Neural progenitor cell (in vitro differentiated cells): Measurements from ENCODE around the gene SCIMP. TPM values are rescaled to one million over a fixed set of nuclear protein-coding genes. Genes with fewer than 3 reads are reported as not detected.

Source experiments
- DNase-seq: peaks from one replicate; pipeline ENCODE4 v3.0.0-alpha.2; 2016; ENCODE audit warnings: low spot score
- H2AFZ ChIP-seq: fragments of 200-600 bp; sonication (generic); replicated peaks from 2 replicates; pipeline ENCODE4 v1.6.1; 2016; ENCODE audit warnings: antibody characterized with exemption
- H3F3A ChIP-seq: fragments of 200-600 bp; sonication (generic); 2 replicates; pipeline ENCODE4 v1.6.1; 2016; ENCODE audit warnings: antibody characterized with exemption, low read depth
- H3K27ac ChIP-seq: fragments of 200-600 bp; sonication (generic); 2 replicates; pipeline ENCODE4 v1.5.1; 2016; ENCODE audit warnings: mild to moderate bottlenecking
- H3K27me3 ChIP-seq: fragments of 200-600 bp; sonication (generic); 2 replicates; pipeline ENCODE4 v1.6.1; 2016; ENCODE audit warnings: mild to moderate bottlenecking, moderate library complexity
- H3K36me3 ChIP-seq: fragments of 200-600 bp; sonication (generic); 2 replicates; pipeline ENCODE4 v1.5.1; 2016
- H3K4me1 ChIP-seq: fragments of 200-600 bp; sonication (generic); 2 replicates; pipeline ENCODE4 v1.6.1; 2016; ENCODE audit warnings: mixed run types
- H3K4me2 ChIP-seq: fragments of 200-600 bp; sonication (generic); 2 replicates; pipeline ENCODE4 v1.6.1; 2016
- H3K4me3 ChIP-seq: fragments of 200-600 bp; sonication (generic); 2 replicates; pipeline ENCODE4 v1.5.1; 2016
- H3K79me2 ChIP-seq: fragments of 200-600 bp; sonication (generic); 2 replicates; pipeline ENCODE4 v1.6.1; 2016; ENCODE audit warnings: low read depth
- H3K9ac ChIP-seq: fragments of 200-600 bp; sonication (generic); 2 replicates; pipeline ENCODE4 v1.6.1; 2016
- H3K9me3 ChIP-seq: fragments of 200-600 bp; sonication (generic); 2 replicates; pipeline ENCODE4 v1.5.1; 2016; ENCODE audit warnings: low read depth
- H4K20me1 ChIP-seq: fragments of 200-600 bp; sonication (generic); 2 replicates; pipeline ENCODE4 v1.6.1; 2016; ENCODE audit warnings: low read depth
- H3K27ac Mint-ChIP-seq: 3 replicates; pipeline ENCODE4 v1.8.0; 2021; ENCODE audit warnings: mixed read lengths
- H3K27me3 Mint-ChIP-seq: 2 replicates; pipeline ENCODE4 v1.8.0; 2022; ENCODE audit warnings: low read depth, mild to moderate bottlenecking, inconsistent platforms, moderate library complexity, mixed read lengths; ENCODE audit not compliant: insufficient read depth
- H3K36me3 Mint-ChIP-seq: 3 replicates; pipeline ENCODE4 v1.8.0; 2021; ENCODE audit warnings: mixed read lengths
- H3K4me1 Mint-ChIP-seq: 3 replicates; pipeline ENCODE4 v1.8.0; 2021; ENCODE audit warnings: mixed read lengths
- H3K4me3 Mint-ChIP-seq: 3 replicates; pipeline ENCODE4 v1.8.0; 2021; ENCODE audit warnings: mild to moderate bottlenecking, moderate library complexity, mixed read lengths
- H3K9me3 Mint-ChIP-seq: 3 replicates; pipeline ENCODE4 v1.8.0; 2020; ENCODE audit warnings: mixed read lengths
- EZH2 ChIP-seq: fragments of 200-600 bp; sonication (generic); IDR thresholded peaks from 2 replicates; pipeline ENCODE4 v1.6.1; 2017; ENCODE audit warnings: antibody characterized with exemption, mild to moderate bottlenecking, moderate library complexity
- EZH2phosphoT487 ChIP-seq: fragments of 200-600 bp; sonication (generic); IDR thresholded peaks from 2 replicates; pipeline ENCODE4 v1.6.1; 2017; ENCODE audit warnings: antibody characterized with exemption
- total RNA-seq: library from RNA; depleted of rRNA; stranded (reverse); fragments of >200 nt; gene quantifications from 2 replicates; pipeline ENCODE4 v1.2.3, GENCODE V29; 2015; ENCODE audit warnings: low replicate concordance
- TF ChIP-seq, protein P1 (sequence below): fragments of 200-600 bp; sonication (generic); IDR thresholded peaks from 2 replicates; pipeline ENCODE4 v1.5.1; 2017; ENCODE audit warnings: antibody characterized with exemption, mild to moderate bottlenecking

The SCIMP gene
- total RNA-seq: not detected in 2 replicates

DNA sequence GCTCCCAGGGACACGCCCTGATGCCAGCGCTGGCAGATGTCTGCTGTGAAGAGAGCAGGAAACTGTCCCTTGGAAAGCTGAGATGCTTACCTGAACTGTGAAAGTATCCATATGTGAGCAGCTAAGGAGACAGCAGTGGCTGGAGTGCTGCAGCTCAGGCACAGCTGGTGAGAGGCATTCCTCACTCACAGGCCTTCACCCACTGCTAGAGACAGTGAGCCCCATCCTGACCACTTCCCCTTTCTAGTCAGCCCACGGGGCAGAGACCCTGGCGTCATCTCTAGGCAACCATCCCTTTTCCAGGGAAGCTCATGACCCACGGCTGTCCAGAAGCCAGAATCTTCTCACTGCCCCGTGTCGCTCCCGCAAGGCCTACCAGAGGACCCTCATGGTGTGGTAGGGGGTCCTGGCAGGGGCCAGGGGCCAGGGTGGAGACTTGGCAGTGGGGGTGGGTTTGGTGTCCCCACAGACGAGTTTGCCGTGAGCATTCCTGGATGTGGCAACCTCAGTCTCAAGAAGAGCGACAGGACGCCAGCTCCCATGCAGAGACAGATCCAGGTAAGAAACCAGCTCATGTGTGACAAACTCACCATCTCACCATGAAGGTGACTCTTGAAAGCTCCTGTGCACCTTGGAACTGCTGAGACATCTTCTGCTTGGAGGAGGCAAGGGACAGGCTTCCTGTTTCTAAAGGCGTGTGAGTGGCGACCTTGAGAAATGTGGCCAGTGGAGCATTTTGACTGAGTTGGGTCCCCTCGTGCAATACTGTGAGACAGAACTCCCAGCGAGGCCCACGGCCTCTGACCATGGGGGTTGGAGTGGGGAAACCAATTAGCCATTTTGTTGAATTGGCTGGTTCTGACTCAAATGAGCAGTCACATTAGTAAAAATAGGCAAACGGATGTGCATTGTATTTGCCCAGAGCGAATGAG is at the start of gene SCIMP:
TSS of gene SCIMP (minus strand) at position 216 of the 932 bp plus-strand sequence. CDS start at position 111, 105 bp downstream.
- H3K36me3 Mint-ChIP-seq: peaks cover 8% of the 10 kb centered on the region
- DNase-seq: no peak
- no peak within 1 kb of the TSS for H3K4me3 Mint-ChIP-seq
- H3K9ac ChIP-seq: no peak within 1 kb of the TSS
- no peaks in the 10 kb centered on the region for H3K9me3 Mint-ChIP-seq
- peaks cover 4% of the 10 kb centered on the region for H3K27me3 Mint-ChIP-seq
- H3K4me1 Mint-ChIP-seq: peaks cover 14% of the 10 kb centered on the region
- H3K4me1 ChIP-seq: no peaks in the 10 kb centered on the region
- no peaks in the 10 kb centered on the region for H3K36me3 ChIP-seq
- no peak within 1 kb of the TSS for H2AFZ ChIP-seq
- H3K4me3 ChIP-seq: no peak within 1 kb of the TSS
- H4K20me1 ChIP-seq: no peaks in the 10 kb centered on the region
- no peak within 1 kb of the TSS for H3K27ac ChIP-seq
- no peak within 1 kb of the TSS for H3K27ac Mint-ChIP-seq
- H3F3A ChIP-seq: no peaks in the 10 kb centered on the region
- no peaks in the 10 kb centered on the region for H3K79me2 ChIP-seq
- TF ChIP-seq EZH2phosphoT487 (no peak), EZH2 (no peak)
- TF ChIP-seq, protein P1, sequence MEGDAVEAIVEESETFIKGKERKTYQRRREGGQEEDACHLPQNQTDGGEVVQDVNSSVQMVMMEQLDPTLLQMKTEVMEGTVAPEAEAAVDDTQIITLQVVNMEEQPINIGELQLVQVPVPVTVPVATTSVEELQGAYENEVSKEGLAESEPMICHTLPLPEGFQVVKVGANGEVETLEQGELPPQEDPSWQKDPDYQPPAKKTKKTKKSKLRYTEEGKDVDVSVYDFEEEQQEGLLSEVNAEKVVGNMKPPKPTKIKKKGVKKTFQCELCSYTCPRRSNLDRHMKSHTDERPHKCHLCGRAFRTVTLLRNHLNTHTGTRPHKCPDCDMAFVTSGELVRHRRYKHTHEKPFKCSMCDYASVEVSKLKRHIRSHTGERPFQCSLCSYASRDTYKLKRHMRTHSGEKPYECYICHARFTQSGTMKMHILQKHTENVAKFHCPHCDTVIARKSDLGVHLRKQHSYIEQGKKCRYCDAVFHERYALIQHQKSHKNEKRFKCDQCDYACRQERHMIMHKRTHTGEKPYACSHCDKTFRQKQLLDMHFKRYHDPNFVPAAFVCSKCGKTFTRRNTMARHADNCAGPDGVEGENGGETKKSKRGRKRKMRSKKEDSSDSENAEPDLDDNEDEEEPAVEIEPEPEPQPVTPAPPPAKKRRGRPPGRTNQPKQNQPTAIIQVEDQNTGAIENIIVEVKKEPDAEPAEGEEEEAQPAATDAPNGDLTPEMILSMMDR: no peak
- no peaks in the 10 kb centered on the region for H3K9me3 ChIP-seq
- no peaks in the 10 kb centered on the region for H3K27me3 ChIP-seq
- H3K4me2 ChIP-seq: no peak within 1 kb of the TSS

DNA sequence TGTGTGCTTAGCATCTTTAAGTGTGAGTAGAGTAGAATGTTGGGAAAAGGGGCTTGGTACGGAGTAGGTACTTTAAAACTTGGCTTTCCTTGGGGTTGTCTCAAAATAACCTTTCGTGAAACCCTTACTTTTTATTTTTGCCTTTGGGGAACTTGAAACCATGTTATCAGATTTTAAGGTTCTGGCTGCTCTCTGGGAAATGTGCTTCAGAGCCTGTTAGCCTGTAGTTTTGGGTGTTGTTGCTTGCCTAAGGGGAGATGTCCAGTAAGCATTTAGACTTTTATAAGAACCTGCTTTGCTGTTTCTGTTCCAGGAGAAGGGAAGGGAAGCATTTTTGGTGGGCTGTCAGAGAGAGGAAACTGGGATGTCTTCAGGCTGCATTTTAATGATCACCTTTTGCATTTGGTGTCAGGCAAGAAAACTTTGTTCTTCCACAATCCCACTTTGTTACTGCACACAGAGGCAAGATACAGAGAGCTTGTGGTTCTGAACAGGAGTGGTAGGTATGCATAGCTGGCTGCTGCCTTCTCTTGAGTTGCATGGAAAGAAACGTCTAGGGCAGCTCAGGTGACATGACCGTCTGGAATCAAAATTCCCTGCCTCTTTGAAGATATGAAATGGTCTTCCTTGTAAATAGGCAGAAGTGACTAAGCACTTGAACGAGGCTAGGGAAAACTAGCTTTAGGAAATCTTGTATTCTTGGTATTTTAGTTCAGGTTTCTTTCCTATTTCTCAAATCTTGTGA is 49.1 kb upstream of the SCIMP start:
- Histone ChIP-seq H4K20me1 (peaks cover 21% of the 10 kb centered on the region), H3K4me3 (peak overlapping the region; percentile 80), H3K27me3 (peaks cover 7% of the 10 kb centered on the region), H3K36me3 (no peaks in the 10 kb centered on the region), H3K9ac (no peak overlapping the region), H3K9me3 (no peaks in the 10 kb centered on the region), H3K4me1 (peaks cover 8% of the 10 kb centered on the region), H3K4me2 (peak overlapping the region; percentile 88), H2AFZ (no peak overlapping the region), H3K79me2 (peaks cover 62% of the 10 kb centered on the region), H3F3A (no peaks in the 10 kb centered on the region), H3K27ac (no peak overlapping the region)
- Mint-ChIP-seq H3K36me3 (peaks cover 9% of the 10 kb centered on the region), H3K27me3 (peaks cover 6% of the 10 kb centered on the region), H3K27ac (peak overlapping the region; percentile 4), H3K4me3 (peak overlapping the region; percentile 92), H3K9me3 (no peaks in the 10 kb centered on the region), H3K4me1 (peaks cover 14% of the 10 kb centered on the region)
- TF ChIP-seq, protein P1: no peak
- DNase-seq: peak; percentile 16

DNA sequence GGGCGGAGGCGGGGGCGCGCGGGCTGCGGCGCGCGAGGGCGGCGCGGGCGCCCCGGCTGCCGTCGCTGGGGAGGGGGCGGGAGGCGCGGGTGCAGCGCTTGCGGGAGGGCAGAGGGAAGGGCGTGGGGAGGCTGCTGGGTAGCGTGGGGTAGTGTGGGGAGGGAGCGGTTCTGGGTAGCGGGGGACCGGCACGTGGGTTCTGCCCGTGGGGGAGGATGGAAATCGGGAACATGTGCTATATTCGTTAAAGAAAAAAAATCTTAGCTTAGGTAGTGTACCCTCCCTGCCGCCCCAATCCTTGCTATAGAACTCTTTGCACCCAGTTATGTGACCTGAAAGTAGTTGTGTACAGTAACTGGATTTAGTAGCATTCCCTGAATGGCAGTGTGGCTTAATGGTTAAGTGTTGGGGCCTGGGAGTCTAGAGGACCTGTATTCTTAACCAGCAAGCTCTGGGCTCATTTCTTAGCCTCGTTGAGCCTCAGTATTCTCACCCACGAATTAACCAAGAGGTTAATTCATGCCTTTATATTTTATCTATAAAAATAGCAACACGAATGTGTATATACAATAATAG is 48.1 kb upstream of the SCIMP start:
- peaks cover 14% of the 10 kb centered on the region for H3K4me1 Mint-ChIP-seq
- H3K4me2 ChIP-seq: peak overlapping the region; percentile 88
- peaks cover 21% of the 10 kb centered on the region for H4K20me1 ChIP-seq
- peaks cover 6% of the 10 kb centered on the region for H3K27me3 Mint-ChIP-seq
- no peak overlapping the region for H3K27ac Mint-ChIP-seq
- no peaks in the 10 kb centered on the region for H3F3A ChIP-seq
- H3K9ac ChIP-seq: peak overlapping the region; percentile 60
- H3K9me3 ChIP-seq: no peaks in the 10 kb centered on the region
- peak overlapping the region; percentile 80 for H3K4me3 ChIP-seq
- H3K9me3 Mint-ChIP-seq: no peaks in the 10 kb centered on the region
- peak overlapping the region; percentile 18 for H2AFZ ChIP-seq
- H3K27ac ChIP-seq: no peak overlapping the region
- H3K79me2 ChIP-seq: peaks cover 52% of the 10 kb centered on the region
- peaks cover 8% of the 10 kb centered on the region for H3K4me1 ChIP-seq
- H3K27me3 ChIP-seq: peaks cover 7% of the 10 kb centered on the region
- no peak for DNase-seq
- peak overlapping the region; percentile 92 for H3K4me3 Mint-ChIP-seq
- H3K36me3 ChIP-seq: no peaks in the 10 kb centered on the region
- H3K36me3 Mint-ChIP-seq: peaks cover 7% of the 10 kb centered on the region
- TF ChIP-seq EZH2 (no peak), EZH2phosphoT487 (no peak)
- TF ChIP-seq, protein P1: no peak
